SK-N-SH (cell line): Measurements from ENCODE around the gene LRP5. TPM values are rescaled to one million over a fixed set of nuclear protein-coding genes. Genes with fewer than 3 reads are reported as not detected.

Source experiments
- CTCF ChIA-PET: fragments of 300-600, 350-600 bp; formaldehyde crosslinking; extraction: SDS; loops from one replicate; lab custom pipeline; 2021; lab: Yijun Ruan, JAX
- POLR2A ChIA-PET: fragments of 350-600 bp; sonication (Branson Sonifier 250); formaldehyde crosslinking; extraction: SDS; loops from one replicate; lab custom pipeline; 2020; ENCODE audit warnings: antibody characterized with exemption, inconsistent platforms; lab: Yijun Ruan, JAX
- DNase-seq: peaks from one replicate; pipeline ENCODE4 v3.0.0; 2012
- H2AFZ ChIP-seq: fragments of 200-600 bp; sonication (generic); 2 replicates; pipeline ENCODE4 v1.8.1; 2016; ENCODE audit warnings: antibody characterized with exemption, mild to moderate bottlenecking, low read depth
- H3F3A ChIP-seq: fragments of 200-600 bp; sonication (generic); replicated peaks from 2 replicates; pipeline ENCODE3; 2016; ENCODE audit warnings: antibody characterized with exemption, mild to moderate bottlenecking; ENCODE audit not compliant: insufficient read depth
- H3K27ac ChIP-seq, 2 experiments: fragments of 200-500 bp in 1 of 2; fragments of 200-600 bp in 1 of 2; sonication (Bioruptor generic) in 1 of 2; sonication (generic), shearing (Covaris generic) in 1 of 2; 2 replicates each; pipeline versions ENCODE4 v1.5.1 to v1.6.1; 2014 to 2016; ENCODE audit warnings: low read depth in 2 of 2, inconsistent platforms in 1 of 2, low read length in 1 of 2, mild to moderate bottlenecking in 1 of 2, mixed read lengths in 1 of 2
- H3K27me3 ChIP-seq: fragments of 200-600 bp; sonication (generic), shearing (Covaris generic); 2 replicates; pipeline ENCODE4 v1.6.1; 2016; ENCODE audit warnings: mixed run types; ENCODE audit not compliant: insufficient read depth
- H3K36me3 ChIP-seq, 2 experiments: fragments of 200-500 bp in 1 of 2; fragments of 200-600 bp in 1 of 2; sonication (Bioruptor generic) in 1 of 2; sonication (generic) in 1 of 2; replicated peaks in 1 of 2; 2 replicates each; pipeline versions ENCODE3 to v1.5.1; 2014 to 2016; ENCODE audit warnings: low read length in 1 of 2, mild to moderate bottlenecking in 1 of 2; ENCODE audit not compliant: insufficient read depth in 2 of 2, control insufficient read depth in 1 of 2
- H3K4me1 ChIP-seq, 2 experiments: fragments of 200-500 bp in 1 of 2; fragments of 200-600 bp in 1 of 2; sonication (Bioruptor generic) in 1 of 2; sonication (generic), shearing (Covaris generic) in 1 of 2; 2 replicates each; pipeline versions ENCODE4 v1.5.1 to v1.6.1; 2014 to 2016; ENCODE audit warnings: low read depth in 1 of 2, low read length in 1 of 2, mixed run types in 1 of 2; ENCODE audit not compliant: insufficient read depth in 2 of 2, control insufficient read depth in 1 of 2
- H3K4me2 ChIP-seq: fragments of 200-600 bp; sonication (generic), shearing (Covaris generic); 2 replicates; pipeline ENCODE4 v1.6.1; 2017; ENCODE audit warnings: mixed run types
- H3K4me3 ChIP-seq, 2 experiments: fragments of 200-500 bp in 1 of 2; fragments of 200-600 bp in 1 of 2; sonication (Bioruptor generic) in 1 of 2; sonication (generic), shearing (Covaris generic) in 1 of 2; 2 replicates each; pipeline versions ENCODE4 v1.5.1 to v1.8.1; 2014 to 2016; ENCODE audit warnings: low read depth in 2 of 2, inconsistent platforms in 1 of 2, low read length in 1 of 2, mild to moderate bottlenecking in 1 of 2, mixed read lengths in 1 of 2, moderate library complexity in 1 of 2
- H3K79me2 ChIP-seq: fragments of 200-600 bp; sonication (generic); 2 replicates; pipeline ENCODE4 v1.8.1; 2017; ENCODE audit warnings: mild to moderate bottlenecking; ENCODE audit not compliant: insufficient read depth
- H3K9ac ChIP-seq: fragments of 200-600 bp; sonication (generic); 2 replicates; pipeline ENCODE4 v1.6.1; 2017; ENCODE audit warnings: mixed run types
- H3K9me2 ChIP-seq: fragments of 200-600 bp; sonication (generic); 2 replicates; pipeline ENCODE4 v1.6.1; 2017; ENCODE audit warnings: mixed run types
- H3K9me3 ChIP-seq: fragments of 200-600 bp; sonication (generic); 2 replicates; pipeline ENCODE4 v1.6.1; 2017; ENCODE audit warnings: mixed run types, mild to moderate bottlenecking, moderate library complexity
- H4K20me1 ChIP-seq: fragments of 200-600 bp; sonication (generic); 2 replicates; pipeline ENCODE4 v1.6.1; 2017; ENCODE audit warnings: mild to moderate bottlenecking, mixed run types; ENCODE audit not compliant: insufficient read depth
- ELF1 ChIP-seq: IDR thresholded peaks from 2 replicates; pipeline ENCODE4 v1.4.0; 2012
- EP300 ChIP-seq, 2 experiments: IDR thresholded peaks; 2 replicates each; pipeline versions ENCODE4 v1.4.0 to v1.6.1; 2012; ENCODE audit warnings: borderline replicate concordance in 1 of 2, low read depth in 1 of 2, low read length in 1 of 2
- EZH2phosphoT487 ChIP-seq: fragments of 200-600 bp; sonication (generic); IDR thresholded peaks from 2 replicates; pipeline ENCODE4 v1.6.1; 2017; ENCODE audit warnings: low read depth, mixed run types, mild to moderate bottlenecking, antibody characterized with exemption, moderate library complexity, borderline replicate concordance
- FOSL2 ChIP-seq: IDR thresholded peaks from 2 replicates; pipeline ENCODE4 v1.4.0; 2012; ENCODE audit warnings: low read depth, mild to moderate bottlenecking, moderate library complexity, borderline replicate concordance
- GATA2 ChIP-seq: sonication (generic); formaldehyde crosslinking; IDR thresholded peaks from 2 replicates; pipeline ENCODE4 v1.5.0; 2020; ENCODE audit warnings: mild to moderate bottlenecking, missing genetic modification reagents
- MEF2A ChIP-seq: IDR thresholded peaks from 2 replicates; pipeline ENCODE4 v1.4.0; 2012; ENCODE audit warnings: low read depth, borderline replicate concordance
- MXI1 ChIP-seq: IDR thresholded peaks from 2 replicates; pipeline ENCODE4 v1.6.1; 2012; ENCODE audit warnings: mild to moderate bottlenecking, low read depth, low read length, improper control_type of control experiment
- POLR2AphosphoS5 ChIP-seq: IDR thresholded peaks from 2 replicates; pipeline ENCODE4 v1.6.1; 2012; ENCODE audit warnings: low read depth, low read length
- SIN3A ChIP-seq: IDR thresholded peaks from 2 replicates; pipeline ENCODE4 v1.6.1; 2012; ENCODE audit warnings: low read depth, mild to moderate bottlenecking, low read length, moderate library complexity, borderline replicate concordance
- TCF12 ChIP-seq: IDR thresholded peaks from 2 replicates; pipeline ENCODE4 v1.4.0; 2012
- TEAD4 ChIP-seq: IDR thresholded peaks from 2 replicates; pipeline ENCODE4 v1.4.0; 2012; ENCODE audit warnings: mild to moderate bottlenecking, borderline replicate concordance; ENCODE audit not compliant: insufficient read depth
- YY1 ChIP-seq: IDR thresholded peaks from 2 replicates; pipeline ENCODE4 v1.4.0; 2012; ENCODE audit warnings: low read depth, mild to moderate bottlenecking
- WGBS: methylation state at CpG from one replicate; pipeline ENCODE4 v1.1.6; 2017; ENCODE audit warnings: low lambda C conversion rate; 5-methylcytosine and 5-hydroxymethylcytosine counted together
- polyA plus RNA-seq, 3 experiments: library from polyadenylated mRNA; depleted of rRNA; stranded (reverse); fragments of >200 nt; gene quantifications; 2 replicates each; pipeline ENCODE4 v1.2.3, GENCODE V29; 2012
- TF ChIP-seq, protein P1 (sequence below): fragments of 150-350 bp; IDR thresholded peaks from 2 replicates; pipeline ENCODE4 v1.6.1; 2016; ENCODE audit warnings: mild to moderate bottlenecking, low read depth, low read length
- TF ChIP-seq, protein P2 (sequence below): fragments of 200-600 bp; sonication (generic); IDR thresholded peaks from 2 replicates; pipeline ENCODE4 v1.6.1; 2017; ENCODE audit warnings: antibody characterized with exemption, mild to moderate bottlenecking, moderate library complexity
- TF ChIP-seq, protein P3 (sequence below): IDR thresholded peaks from 2 replicates; pipeline ENCODE4 v1.4.0; 2012; ENCODE audit warnings: low read depth, borderline replicate concordance

Gene LRP5
- polyA plus RNA-seq, 1 of the 3 experiments (the other 2 are of a cell fraction), result 15.0 TPM

DNA sequence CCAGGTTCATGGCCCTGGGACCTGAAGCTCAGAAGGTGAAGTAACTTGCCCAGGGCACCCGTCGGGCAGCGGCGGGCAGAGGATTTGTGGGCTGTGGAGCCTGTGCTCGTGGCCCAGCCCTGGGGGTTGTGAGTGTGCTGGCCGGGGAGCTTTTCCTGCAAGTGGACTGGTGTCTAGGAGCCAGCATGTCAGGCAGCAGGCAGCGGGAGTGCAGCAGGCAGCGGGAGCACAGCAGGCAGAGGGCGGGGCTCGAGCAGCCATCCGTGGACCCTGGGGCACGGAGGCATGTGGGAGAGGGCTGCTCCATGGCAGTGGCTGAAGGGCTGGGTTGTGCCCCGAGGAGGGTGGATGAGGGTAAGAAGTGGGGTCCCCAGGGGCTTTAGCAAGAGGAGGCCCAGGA, 75.4 kb downstream of the LRP5 start:
- H3K27me3 ChIP-seq, result no peaks in the 10 kb centered on the region
- CTCF ChIA-PET, result interaction anchor here (0.8 to 1.8 kb wide), 3 partner anchors 35 to 179 kb away, joined by 3 to 7 read pairs (median 4); no protein-coding TSS in a partner anchor
- no peaks in the 10 kb centered on the region for H3K79me2 ChIP-seq
- POLR2A ChIA-PET, result interaction anchor here (0.5 kb wide), 1 partner anchor 10 kb away, joined by 4 read pairs; no protein-coding TSS in a partner anchor
- 0 out of 2 replicates have a peak, but pooled peaks cover 6% of the 10 kb centered on the region for H4K20me1 ChIP-seq
- H3K27ac ChIP-seq, result no peak overlapping the region
- peaks cover 4 to 7% of the 10 kb centered on the region in 2 experiments for H3K36me3 ChIP-seq
- 96% methylated on average over 13 of the region's 13 CpGs for WGBS
- DNase-seq, result no peak
- H3K9me2 ChIP-seq, result no peaks in the 10 kb centered on the region
- H3K4me1 ChIP-seq, result no peaks in the 10 kb centered on the region; a peak in 1 of 4 replicates
- no peak overlapping the region for H3K4me3 ChIP-seq
- no peak overlapping the region for H3K9ac ChIP-seq
- H3K4me2 ChIP-seq, result no peak overlapping the region
- no peaks in the 10 kb centered on the region for H3K9me3 ChIP-seq
- no peak for TF ChIP-seq FOSL2
- TF ChIP-seq MXI1, result no peak
- no peak for TF ChIP-seq TCF12
- TF ChIP-seq, protein P1, sequence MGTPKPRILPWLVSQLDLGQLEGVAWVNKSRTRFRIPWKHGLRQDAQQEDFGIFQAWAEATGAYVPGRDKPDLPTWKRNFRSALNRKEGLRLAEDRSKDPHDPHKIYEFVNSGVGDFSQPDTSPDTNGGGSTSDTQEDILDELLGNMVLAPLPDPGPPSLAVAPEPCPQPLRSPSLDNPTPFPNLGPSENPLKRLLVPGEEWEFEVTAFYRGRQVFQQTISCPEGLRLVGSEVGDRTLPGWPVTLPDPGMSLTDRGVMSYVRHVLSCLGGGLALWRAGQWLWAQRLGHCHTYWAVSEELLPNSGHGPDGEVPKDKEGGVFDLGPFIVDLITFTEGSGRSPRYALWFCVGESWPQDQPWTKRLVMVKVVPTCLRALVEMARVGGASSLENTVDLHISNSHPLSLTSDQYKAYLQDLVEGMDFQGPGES, result no peak
- TF ChIP-seq EP300 (IDR thresholded peaks at IDR 0.05; ENCODE audit: borderline replicate concordance in 1 of 2, low read depth in 1 of 2, low read length in 1 of 2), result no peak
- TF ChIP-seq POLR2AphosphoS5, result no peak
- no peak for TF ChIP-seq ELF1
- TF ChIP-seq TEAD4, result no peak
- no peak for TF ChIP-seq EZH2phosphoT487
- TF ChIP-seq GATA2 (CRISPR knock-in tag), result no peak
- no peak for TF ChIP-seq SIN3A
- TF ChIP-seq, protein P2, sequence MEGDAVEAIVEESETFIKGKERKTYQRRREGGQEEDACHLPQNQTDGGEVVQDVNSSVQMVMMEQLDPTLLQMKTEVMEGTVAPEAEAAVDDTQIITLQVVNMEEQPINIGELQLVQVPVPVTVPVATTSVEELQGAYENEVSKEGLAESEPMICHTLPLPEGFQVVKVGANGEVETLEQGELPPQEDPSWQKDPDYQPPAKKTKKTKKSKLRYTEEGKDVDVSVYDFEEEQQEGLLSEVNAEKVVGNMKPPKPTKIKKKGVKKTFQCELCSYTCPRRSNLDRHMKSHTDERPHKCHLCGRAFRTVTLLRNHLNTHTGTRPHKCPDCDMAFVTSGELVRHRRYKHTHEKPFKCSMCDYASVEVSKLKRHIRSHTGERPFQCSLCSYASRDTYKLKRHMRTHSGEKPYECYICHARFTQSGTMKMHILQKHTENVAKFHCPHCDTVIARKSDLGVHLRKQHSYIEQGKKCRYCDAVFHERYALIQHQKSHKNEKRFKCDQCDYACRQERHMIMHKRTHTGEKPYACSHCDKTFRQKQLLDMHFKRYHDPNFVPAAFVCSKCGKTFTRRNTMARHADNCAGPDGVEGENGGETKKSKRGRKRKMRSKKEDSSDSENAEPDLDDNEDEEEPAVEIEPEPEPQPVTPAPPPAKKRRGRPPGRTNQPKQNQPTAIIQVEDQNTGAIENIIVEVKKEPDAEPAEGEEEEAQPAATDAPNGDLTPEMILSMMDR, result no peak
- TF ChIP-seq MEF2A, result no peak
- TF ChIP-seq, protein P3, sequence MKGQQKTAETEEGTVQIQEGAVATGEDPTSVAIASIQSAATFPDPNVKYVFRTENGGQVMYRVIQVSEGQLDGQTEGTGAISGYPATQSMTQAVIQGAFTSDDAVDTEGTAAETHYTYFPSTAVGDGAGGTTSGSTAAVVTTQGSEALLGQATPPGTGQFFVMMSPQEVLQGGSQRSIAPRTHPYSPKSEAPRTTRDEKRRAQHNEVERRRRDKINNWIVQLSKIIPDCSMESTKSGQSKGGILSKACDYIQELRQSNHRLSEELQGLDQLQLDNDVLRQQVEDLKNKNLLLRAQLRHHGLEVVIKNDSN, result no peak
- TF ChIP-seq YY1, result no peak
- H3F3A ChIP-seq, result no peaks in the 10 kb centered on the region
- no peak overlapping the region for H2AFZ ChIP-seq
